GM19239 (cell line): ENCODE measurements around the gene GRID2.

ENCODE experiments used
- DNase-seq: peaks from one replicate; pipeline ENCODE4 v3.0.0; 2011; ENCODE audit warnings: low spot score; ENCODE audit not compliant: insufficient read length
- FAIRE-seq: peaks from 2 replicates; lab custom pipeline; 2011; peaks lifted over from hg19 to GRCh38; lab: Jason Lieb, UNC

Gene GRID2

DNA sequence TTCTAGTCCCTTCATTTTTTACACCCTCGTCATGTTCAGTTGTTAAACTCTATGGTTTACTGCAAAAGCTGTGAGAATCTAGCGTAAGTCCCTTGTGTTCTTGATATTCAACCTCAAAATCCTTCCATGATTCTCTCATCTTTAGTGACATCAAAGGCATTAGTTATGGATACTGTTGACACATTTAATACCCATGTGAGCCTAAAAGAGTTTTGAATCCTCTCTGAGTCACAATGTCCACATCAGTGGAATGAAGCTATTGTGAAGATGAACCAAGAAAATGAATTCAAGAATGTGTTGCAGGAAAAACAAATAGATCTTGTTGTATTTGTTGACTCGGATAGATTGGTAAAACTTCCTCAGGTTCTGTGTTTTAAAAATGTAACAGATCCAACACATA is 1130.1 kb downstream of the GRID2 start:
- FAIRE-seq, result no peak
- no peak for DNase-seq

DNA sequence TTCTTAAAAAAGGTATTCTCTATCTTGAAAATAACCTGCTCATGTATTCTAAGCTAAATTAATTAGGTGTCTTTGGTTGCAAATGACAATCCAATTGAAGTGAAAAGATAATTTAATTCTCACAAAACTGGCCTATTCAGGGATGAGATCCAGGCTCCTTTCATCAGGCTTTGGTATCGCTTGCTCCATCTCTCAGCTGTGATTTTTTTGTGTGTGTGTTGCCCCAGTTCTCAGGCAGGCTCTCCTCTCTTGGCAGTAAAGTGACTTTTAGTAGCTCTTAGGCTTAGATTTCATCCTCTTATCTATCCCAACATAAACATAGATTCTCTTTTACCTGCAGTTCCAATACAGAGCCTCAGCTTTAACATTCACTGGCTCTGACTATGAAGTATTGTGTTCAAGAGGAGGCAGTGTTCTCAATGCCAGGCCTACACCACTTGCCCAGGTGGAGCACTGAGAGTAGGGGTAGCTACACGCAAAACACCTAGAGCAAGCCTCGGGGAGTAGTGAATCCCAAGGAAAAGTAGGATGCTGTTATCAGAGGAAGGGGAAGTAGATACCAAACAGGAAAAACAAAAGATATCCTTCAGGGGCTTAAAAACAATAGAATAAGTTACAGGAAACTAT is 1132.3 kb downstream of the GRID2 start:
- DNase-seq (no peak), FAIRE-seq (no peak)

DNA sequence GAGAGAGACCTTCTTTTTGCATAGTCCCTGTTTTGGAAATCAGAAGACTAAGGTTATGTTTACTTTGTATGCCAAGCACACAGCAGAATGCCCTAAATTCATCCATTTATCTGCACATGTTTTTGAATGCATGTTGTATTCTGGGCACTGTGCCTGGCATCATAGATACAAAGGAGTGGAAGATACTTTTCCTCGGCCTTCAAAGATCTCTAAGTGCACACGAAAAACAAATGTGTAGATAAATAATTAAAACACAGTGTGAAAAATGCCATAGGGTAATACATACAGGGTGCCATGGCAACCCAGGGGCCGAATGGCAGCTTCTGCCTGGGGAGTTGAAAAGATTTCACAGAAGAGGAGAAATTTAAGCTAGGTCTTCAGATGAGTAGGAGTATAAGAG is 1134.2 kb downstream of the GRID2 start:
- DNase-seq, result no peak
- no peak for FAIRE-seq

DNA sequence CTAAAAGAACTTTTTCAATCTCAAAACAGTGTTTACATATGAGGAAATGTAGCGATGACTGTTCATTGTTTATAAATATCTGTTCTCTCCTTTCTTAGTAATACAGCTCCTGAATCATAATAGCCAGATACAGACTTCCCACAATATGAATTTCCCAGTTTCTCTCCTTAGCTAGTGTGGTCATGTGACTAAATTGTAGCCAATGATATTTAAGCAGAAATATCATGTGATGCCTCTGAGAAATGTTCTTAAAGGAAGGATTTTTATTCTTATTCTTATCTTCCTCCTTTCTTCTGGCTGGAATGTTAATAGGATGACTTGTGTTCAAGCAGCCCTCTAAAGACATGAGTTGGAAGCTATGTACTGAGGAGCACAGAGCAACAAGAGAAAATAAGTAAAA is 1141.1 kb downstream of the GRID2 start:
- DNase-seq (no peak), FAIRE-seq (no peak)

DNA sequence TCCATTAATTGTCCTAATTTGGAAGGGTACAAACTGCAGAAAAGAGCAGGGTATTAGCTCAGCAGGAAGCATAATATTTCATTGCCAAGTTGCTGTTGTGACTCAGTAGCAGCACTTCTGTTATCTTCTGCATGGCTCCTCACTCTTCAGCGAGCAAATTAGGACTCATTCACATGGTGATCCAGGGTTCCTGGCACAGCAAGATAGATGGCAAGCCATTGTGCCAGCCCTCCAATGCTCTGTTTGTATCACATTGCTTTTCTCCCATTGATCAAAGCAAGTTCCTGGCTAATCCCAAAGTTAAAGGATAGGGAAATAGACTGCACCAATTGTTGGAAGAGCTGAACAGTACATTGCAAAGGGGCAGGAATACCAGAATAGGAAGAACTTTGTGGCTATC is 1142.3 kb downstream of the GRID2 start:
- no peak for DNase-seq
- FAIRE-seq, result no peak

DNA sequence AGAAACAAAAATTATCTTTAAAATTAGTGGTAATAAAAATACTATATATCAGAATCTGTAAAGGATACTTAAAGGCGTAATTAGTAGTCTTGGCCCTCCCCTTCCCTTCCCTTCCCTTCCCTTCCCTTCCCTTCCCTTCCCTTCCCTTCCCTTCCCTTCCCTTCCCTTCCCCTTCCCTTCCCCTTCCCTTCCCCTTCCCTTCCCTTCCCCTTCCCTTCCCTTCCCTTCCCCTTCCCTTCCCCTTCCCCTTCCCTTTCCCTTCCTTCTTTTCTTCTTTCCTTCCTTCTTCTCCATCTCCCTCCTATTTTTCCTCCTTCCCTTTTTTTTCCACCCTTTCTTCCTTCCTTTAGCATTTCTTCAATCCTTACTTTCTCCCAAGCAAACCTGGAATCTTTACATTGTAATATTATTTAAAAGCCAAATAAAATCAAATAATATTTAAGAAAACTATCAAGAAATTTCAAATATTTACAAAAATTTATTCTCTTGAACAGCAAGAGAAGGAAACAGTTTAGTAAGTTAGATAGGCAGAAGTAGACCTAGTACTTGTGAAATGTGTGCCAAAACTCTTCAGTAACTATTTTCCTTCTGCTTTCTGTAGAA is 1145.0 kb downstream of the GRID2 start:
- FAIRE-seq, result no peak
- no peak for DNase-seq

DNA sequence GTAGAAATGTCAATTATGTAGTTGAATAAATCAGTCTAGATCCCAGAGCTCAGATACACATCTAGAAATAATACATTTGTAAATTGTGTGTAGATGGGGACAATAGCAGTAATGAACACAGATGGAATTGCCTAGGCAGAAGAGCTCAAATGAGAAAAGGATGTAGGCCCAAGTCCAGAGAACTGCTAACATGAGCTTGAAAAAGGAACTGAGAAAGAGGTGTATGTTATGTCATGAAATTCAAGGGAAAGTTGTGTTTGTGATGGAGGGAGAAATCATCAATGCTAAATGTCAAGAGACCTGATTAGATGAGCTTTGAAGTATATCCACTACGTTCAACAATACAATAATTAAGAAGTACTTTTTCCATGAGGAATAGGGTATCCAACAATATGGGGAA is 1148.2 kb downstream of the GRID2 start:
- FAIRE-seq (no peak), DNase-seq (no peak)

DNA sequence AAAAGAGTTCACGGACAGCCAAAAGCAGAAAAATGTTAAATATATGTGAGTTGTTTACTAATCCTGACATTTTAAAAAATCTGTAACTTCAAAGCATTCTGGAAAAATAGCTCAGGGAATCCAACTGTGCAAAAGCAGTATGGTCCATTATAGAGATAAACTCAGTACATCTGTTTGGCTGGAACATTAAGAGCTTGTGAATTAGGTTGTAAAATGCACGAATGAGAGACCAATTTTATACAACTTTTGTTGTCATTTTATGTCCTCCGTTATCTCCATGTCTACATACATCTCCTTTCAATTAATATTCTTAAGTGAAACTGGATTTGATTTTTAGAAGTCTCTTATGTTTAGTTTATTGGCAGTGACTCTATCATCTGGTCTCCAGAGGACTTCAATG is 1157.8 kb downstream of the GRID2 start:
- DNase-seq, result no peak
- no peak for FAIRE-seq

DNA sequence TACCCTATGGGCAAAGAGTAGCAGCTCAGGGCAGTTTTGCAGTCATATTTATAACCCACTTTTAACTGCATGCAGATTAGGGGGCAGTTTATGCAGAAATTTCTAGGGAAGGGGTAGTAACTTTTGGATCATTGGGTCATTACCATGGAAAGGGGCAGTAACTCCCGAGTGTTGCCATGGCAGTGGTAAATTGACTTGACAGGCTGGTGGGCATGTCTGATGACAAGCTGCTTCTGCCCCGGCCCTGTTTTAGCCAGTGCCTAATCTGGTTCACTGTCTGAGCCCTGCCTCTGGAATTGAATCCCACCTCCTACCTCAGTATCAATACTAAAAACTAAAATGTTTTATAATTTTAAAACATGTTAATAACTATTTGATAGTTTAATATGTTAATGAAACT is 1162.7 kb downstream of the GRID2 start:
- FAIRE-seq (no peak), DNase-seq (no peak)

DNA sequence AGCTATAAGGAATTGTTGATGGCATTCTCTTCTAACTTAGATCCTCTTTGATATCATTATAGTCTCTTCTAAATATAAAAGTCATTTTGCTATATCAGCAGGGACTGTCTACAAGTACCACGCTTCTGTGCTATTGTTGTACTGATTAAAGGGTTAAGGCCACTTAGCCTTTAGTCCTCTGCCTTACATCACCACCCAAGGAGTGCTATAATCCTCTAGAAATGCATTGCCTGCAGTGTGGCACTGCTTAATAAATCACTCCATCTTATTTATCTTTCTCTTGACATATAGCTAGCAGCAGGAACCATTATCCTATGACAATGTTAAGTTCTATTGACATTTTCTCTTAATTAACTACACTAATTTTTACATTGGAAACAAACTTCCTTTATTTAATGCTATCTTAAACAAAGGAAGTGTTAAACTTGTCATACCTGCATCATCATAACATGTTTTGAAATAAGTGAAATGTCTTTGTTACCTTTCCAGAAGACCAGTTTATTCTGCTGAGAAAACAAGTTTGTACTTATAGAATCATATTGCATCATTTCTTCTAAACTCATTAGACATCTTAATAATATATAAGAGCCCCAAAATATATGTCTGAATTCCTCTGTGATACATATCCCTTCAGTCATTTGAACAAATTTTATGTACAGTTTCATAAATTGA is 1163.9 kb downstream of the GRID2 start:
- DNase-seq (no peak), FAIRE-seq (no peak)

DNA sequence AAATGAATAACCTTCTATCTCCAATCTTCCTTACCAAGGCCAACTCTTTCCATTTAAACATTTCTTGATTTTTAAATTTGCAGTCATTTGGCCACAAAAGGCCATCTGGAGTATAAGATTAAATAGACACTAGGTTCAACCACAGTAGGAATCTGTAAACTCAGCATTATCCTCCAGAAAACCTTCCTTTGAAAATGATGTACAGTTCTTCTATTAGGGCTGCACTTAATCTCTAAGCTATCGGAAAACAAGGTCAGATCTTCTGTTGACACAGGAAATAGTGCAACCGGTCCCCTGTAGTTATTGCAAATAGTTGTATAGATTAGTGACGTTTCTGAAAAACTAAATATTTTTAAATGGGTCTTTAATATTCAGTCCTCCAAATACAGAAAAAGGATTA is 1165.8 kb downstream of the GRID2 start:
- FAIRE-seq (no peak), DNase-seq (no peak)

DNA sequence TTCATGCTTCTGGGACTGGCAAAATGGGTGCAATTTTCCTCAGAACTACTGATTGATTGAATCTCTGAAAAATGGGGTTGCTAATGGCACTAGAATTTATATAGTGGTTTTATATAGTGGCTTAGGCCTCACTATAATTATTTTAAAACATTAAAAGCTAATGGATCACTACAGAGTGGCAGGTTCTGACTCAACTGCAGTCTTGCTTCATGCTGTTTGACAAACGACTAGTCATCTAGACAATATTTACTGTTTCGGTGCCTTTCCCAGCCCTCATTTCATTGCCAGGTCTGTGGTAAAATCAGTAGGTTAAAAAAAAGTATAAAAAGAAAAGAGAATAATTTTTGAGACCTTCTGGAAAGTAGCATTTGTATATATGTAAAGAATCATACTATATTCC is 1172.0 kb downstream of the GRID2 start:
- no peak for DNase-seq
- FAIRE-seq, result no peak

DNA sequence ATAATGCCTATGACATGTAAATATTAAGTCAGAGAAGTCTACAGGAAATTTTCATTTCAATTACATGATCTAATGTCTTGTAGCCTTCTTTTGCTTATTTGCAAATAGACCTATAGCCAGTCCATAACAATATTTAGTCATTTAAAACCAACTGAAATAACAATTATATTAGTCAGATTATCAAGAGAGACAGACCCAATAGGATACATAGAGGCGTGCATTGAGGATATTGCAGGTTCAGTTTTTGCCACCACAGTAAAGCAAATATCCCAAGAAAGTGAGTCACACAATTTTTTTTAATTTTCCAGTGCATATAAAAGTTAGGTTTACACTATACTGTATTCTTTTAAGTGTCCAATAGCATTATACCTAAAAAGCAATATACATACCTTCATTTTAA is 1175.0 kb downstream of the GRID2 start:
- FAIRE-seq (no peak), DNase-seq (no peak)

DNA sequence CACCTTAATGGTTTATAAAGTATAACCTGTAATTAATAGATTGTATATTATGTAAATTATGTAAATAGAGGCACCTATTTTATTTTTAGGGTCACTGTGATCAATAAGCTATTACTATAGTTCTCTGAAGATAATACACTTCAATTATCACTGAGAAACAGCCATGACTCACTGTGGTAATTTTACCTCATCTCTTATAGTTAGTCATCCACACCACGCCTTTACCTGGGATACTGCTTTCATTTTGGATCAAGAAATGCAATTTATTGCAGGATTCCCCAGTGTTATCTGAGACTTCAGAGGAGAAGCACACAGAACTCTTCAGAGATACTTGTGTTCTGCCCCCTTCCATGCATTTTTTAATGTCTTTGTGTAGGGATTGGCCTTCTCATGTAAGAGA is 1176.7 kb downstream of the GRID2 start:
- FAIRE-seq, result no peak
- no peak for DNase-seq

DNA sequence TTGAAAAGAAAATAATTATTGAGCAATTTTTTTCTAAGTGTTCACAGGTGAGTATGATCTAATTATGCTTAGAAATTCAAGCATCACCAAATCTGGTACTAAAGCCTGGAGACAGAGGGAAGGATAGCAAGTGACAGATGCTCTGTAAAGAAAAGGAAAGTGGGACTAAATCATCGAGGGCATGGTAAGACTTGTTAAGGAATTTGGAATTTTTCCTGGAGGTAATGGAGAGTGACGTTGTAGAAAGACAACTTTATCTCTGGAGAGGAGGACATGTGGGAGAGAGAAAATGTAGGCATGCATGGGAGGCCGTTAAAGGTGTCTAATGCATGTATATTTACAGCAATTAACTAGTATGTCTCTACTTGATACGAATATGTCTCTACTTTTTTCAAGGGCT is 1191.6 kb downstream of the GRID2 start:
- no peak for DNase-seq
- FAIRE-seq, result no peak

DNA sequence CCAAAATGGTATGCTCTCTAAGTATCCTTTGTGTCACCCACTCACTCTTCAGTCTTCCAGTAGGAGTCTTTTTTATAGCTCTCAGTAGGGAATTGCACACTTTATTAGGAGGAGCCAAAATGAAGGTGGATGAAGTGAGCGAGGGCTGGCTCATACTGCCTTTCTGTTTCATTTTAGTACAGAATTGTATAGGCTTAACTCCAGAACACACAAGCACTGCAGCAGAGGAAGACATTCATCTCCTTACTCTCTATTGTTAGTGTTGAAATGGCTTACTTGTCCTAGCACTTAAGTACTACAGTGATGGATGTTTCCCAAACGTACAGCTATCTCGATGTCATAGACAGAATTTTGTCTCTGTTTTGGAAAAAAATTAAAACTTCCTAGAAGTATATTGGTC is 1197.5 kb downstream of the GRID2 start:
- FAIRE-seq, result no peak
- no peak for DNase-seq

DNA sequence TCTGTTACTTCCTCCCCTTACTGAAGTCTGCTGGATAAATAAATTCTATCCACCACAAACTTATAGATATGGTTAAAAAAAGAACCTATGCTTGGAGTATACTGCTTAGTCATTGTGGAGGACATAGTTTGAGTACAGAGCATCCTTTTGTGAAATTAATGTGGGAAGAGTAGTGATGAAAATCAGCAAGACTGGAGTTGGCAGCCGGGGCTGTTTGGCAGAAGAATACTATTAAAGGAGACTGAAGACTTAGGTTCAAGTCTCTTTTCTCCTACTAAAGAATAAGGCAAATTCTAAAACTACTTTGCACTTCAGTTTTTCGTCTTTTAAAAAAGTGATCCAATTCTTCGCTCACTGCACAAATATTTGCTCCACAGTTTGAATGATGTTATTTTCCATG is 1198.2 kb downstream of the GRID2 start:
- DNase-seq (no peak), FAIRE-seq (no peak)

DNA sequence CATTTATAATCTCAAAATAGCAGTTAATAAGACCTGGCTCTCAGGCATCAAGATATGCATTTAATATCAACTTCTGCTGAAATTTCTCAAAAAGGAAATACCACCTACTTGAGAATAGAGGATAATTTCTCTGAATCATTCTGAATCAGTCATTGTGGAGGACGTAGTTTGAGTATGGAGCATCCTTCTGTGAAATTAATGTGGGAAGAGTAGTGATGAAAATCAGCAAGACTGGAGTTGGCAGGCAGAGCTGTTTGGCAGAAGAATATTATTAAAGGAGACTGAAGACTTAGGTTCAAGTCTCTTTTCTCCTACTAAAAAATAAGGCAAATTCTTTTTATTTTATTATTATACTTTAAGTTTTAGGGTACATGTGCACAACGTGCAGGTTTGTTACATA is 1199.2 kb downstream of the GRID2 start:
- FAIRE-seq, result no peak

DNA sequence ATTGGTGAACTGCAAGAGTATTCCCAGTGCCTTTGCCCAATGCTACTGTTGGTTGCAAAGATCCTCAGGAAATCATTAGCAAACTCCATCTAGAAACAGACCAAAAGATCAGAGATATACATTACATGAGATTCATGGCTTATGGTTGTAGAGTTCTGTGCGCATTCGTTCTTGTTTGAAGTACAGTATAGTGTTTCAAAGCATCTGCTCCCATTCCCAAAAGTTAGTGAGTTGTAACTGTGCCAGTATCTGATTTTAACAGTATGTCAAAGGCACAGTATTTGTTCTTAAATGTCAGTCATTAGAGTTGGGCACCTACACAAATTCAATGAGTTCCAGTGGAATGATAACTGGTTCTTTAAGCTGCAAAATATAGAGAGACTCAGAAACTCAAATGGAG is 1210.1 kb downstream of the GRID2 start:
- FAIRE-seq (no peak), DNase-seq (no peak)

More for the DNA sequence above, 1199.2 kb downstream of the GRID2 start:
- DNase-seq, result no peak

DNA sequence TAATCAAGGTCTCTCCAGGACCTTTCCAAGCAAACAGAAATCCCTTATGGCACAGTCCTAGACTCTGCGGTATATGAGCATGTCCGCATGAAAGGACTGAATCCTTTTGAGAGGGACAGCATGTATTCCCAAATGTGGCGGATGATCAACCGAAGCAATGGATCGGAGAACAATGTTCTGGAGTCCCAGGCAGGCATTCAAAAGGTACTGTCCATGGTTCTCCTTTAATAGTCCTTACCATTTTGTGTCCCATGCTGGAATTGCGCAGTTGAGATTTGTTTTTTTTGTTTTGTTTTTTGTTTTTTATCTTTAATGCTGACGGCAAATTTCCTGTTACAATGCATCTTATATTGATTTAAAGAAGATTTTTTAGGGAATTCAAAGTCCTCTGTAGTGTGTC is 1211.4 kb downstream of the GRID2 start:
- DNase-seq (no peak), FAIRE-seq (no peak)

DNA sequence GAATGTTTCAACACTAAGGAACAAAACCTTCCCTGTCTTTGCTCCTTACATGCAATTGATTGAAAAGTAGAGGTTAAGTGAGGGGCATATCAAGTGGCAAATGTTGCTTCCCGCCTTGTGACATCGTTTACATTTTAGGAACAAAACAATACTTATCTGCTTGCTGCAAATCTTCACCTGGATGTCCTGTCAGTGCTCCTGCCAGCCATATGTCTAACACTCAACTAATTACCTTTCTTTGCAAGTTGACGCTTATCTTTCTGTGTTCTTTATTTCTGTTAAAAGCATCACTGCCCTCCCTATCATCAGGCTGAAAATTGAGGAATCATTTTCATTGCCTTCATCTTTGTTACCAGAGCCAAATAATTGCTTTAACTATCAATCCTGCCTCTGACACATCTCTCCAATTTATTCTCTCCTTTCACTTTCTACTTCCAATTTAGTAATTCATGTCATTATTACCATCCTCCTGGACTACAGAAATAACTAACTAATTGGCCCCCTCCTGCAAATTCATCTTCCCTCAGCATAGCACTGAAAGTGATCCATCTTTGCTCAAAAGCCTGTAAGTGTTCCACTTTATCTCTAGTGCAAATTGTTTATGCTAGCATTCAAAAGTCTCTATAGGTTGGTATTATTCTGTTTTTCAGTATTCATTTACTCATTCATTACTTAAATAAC is 1226.1 kb downstream of the GRID2 start:
- no peak for FAIRE-seq
- no peak for DNase-seq
